ENCODE data around the gene EIF4EBP2.

DNA sequence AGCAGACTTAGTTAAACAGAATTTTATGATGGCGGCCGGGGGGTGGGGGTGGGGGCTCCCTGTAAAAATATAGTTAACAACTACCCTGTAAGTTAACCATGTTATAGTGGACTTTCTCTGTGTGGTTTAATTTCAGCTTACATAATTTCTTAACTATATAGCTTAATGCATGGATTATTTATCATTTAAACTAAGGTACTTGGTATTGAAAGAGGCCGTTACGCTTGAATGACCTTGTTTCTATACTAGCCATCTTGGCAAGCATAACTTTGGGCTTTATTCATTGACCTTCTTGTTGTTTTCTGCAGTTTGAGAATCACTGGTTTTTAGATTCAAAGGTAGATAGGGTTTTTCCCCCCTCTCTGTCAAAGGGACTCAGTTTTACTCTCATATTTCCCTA, 8.4 kb downstream of the EIF4EBP2 start:
- no peak for TF ChIP-seq CTCF (IDR thresholded peaks at IDR 0.05)
- no peak for TF ChIP-seq POLR2A (IDR thresholded peaks at IDR 0.05)

Measured in right lobe of liver (tissue), 4 donors.